HG03575 (cell line): Measurements from ENCODE around the gene CSRP2.

ENCODE experiments used
- ATAC-seq: cut with Tn5 transposase; IDR thresholded peaks from one replicate; pipeline ENCODE4 v1.9.1; 2021; ENCODE audit not compliant: unreplicated experiment, insufficient number of reproducible peaks, low FRiP score; ENCODE audit errors: extremely low read depth

CSRP2 gene

DNA sequence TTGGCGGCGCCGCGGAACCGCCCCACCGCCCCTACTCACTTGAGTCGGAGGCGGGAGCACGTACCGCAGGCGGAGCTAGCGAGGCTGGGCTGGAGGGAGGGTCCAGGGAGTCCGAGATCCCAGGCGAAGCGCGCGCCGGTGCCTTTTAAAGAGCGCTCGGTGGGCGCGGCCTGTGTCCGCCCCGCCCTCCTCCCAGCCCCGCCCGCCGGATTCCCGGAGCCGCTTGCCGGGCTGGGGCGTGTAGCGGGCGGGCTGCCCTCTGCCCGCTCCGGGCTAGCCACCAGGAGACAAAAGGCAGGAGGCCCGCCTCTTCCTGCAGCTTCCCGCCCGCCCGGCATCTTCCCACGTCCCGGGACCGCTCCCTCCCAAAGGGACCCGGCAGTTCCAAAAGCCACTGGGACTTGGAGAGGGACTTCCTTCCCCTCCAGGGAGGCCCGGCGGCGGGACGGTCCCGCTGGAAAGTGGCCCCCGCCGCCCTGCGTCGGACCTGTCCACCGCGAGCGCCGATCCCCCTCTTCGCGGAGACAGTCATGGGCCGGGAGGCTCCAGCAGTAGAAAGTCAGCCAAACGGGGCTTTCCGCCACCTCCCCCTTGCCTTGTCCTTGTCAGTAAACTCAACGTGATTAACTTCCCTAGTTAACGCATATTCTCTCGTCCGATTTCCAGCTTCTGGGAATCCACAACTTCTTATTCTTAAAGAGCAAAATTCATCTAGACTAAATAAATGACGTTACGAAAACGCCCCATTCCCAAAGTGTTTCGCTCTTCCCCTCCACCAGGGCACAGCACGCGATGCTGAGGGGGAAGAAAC is at the start of gene CSRP2:
CSRP2 (minus strand) TSS at position 121 of the 811 bp plus-strand sequence. CDS start 12,759 bp downstream, outside the sequence.
- ATAC-seq: peak; percentile 68

DNA sequence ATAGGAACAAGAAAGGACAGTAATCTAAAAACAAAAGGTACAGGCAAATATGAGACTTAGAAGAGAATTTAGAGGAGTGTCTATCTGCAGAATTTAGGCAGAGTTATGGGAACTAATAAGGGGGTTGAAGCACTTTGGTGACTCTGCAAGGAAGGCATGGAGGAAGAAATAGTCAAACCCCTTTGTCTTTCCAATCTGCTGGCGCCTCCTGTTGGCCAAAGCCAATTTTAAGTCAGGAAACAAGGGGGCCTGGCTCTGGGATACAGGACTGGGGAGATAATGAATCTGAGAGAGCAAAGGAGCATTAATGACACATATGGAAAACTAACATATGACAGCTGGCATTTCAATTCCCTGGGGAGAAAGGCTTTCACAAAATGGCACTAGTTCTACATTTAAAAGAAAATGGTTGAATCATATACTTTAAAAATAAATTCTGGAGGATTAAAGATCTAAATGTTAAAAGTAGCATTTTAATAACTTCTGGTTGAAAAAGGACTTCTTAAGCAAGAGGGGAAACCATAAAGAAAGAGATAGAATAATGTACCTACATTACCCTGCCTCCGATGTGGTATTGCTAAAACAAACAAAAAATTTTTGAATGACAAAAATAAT is 48.5 kb upstream of the CSRP2 start:
- no peak for ATAC-seq

DNA sequence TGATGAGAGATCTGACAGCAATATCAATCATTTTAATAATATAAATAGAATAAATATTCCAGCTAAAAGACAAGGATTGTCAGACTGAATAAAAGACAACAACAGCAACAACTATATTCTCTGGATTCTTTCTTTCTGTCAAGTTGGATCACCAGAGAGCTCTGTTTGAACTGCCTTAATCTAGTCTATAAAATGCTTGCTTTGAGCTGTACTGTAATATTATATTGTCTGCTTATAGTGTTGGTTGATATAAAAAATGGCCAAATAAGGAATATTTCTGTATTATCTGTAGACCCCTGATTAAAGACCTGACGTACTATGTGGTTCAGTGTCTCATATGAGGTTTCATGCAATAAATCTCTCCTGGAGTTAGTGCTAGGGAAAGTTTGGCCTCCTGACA is 46.3 kb upstream of the CSRP2 start:
- no peak for ATAC-seq

DNA sequence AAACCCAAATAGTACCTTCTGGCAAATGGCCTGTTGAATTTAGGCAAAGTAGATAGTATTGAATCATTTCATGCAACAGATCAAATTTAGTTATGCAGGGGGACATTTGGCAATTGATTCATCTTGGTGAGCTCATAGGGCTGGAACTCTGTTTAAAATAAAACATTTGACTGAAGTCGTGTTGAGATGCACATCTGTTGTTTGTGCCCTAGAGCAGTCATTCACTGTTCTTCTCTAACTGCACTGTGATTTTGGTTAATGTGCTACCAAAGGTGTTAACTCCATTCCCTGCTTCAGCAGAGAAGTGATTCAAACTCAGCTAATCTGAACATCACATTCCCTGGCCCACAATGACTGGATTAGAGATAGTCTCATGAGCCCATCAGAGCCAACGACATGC is 44.0 kb upstream of the CSRP2 start:
- no peak for ATAC-seq

DNA sequence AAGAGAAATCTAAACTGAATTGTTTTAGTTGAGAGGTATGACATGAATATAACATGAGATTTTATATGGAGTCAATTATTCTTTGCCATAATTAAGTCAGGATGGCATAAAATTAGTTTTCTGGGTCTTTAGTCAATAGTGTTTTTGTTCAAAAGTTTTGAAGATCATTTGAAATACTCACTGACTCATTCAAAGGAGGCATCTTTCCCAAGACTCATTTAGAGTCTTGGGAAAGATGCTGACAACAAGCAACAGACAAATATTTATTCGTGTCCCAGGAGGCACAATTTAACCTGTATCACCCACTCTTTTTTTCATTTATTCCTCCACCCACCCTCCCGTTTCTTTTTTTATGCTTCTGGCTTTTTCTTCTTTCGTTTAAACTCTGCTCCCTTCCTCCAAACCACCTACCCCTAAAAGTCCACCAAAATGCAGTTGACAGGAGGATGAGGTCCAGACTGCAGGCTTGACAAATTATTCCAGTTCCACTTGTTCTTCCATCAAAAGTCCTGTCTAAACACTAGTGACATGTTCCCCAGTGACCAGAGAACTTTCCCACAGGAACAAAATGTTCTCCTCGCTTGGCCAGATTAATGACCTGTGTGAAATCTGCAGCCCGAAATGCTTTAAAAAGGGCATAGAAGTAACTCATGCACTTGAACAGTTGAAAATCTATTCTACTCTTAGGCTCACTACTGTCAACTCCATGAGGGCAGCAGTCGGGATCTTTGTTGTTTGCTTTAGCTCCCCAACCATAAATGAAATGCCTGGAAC is 43.3 kb upstream of the CSRP2 start:
- no peak for ATAC-seq

DNA sequence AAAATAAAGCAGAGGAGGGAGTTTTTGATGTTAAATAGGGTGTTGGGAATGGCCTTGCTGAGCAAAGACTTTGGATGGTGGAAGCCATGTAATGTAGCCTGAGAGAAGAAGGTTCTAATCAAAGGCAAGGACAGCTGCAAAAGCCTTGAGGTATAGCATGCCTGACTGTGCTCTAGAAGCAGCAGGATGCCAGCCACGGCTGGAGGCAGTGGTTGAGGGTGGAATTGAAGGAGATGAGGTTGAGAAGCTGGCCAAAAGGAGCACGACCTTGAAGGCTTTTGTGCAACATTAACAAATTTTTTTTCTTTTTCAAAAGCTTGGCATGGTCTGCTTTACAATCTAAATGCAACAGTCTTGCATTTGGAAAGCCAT is 42.3 kb upstream of the CSRP2 start:
- no peak for ATAC-seq

DNA sequence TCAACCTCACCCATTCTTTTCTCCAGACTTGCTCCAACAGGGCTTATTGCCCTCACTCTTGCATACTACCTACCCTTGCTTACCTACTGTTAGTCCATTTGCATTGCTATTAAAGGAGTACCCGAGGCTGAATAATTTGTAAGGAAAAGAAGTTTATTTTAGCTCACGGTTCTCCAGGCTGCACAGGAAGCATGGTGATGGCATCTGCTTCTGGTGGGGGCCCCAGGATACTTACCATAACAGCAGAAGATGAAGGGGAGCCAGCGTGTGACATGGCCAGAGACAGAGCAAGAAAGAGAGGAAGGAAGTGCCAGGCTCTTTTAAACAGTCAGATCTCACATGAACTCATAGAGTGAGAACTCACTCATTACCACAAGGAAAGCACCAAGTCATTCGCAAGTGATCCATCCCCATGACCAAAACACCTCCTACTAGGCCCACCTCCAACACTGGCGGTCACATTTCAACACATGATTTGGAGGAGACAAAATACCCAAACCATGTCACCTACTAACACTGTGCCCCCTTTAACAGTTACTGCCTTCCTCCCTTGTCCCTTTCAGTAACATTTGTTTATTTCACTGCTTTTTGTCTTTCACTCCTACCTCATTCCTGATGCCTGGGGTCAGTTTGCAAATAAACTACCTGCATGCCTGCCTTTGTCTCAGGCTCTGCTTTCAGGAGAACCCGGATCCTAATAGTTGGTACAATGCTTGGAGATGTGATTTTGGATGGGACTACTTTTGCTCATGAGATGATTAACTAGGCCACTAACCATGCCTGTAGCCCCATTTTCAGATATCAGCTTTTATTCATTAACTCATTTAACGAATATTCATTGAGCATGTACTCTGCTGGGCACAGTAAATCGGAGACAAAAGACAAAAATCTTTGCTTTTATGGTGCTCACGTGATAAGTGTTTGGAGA is 41.6 kb upstream of the CSRP2 start:
- ATAC-seq: no peak

DNA sequence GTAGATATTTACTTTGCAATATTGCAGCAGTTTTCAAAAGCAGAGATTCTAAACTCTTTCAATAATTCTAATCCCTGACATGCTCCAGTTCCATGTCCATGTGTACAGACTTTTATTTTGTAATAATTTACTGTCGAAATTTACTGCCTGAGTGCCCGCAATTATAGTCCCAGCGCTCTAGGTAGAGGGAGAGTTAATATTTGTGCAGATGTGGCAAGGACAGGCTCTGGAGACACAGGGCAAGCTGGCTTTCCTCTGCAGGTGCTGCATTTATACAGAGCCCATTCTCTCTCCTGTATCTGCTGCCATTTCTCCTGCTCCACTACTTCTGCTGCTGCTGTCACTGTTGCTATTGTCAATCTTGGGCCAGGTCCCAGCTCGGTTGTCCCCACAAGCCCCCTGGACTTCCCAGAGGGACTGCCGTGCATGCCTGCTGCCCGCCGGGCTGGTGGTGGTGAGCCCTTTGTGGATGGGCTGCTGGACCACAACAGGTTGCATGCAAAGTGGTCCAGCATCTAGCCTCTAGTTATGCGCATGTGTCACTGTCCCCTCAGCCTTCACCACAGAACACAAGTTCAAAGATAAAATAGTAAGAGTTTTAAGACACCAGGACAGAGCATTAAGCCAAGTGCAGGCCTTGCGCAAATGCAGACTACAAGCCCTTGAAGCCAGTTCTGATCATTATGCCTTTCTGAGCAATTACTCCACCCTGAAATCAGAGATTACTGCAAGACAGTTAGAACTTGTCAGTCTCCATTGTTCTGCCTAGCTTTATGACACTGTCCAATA is 40.8 kb upstream of the CSRP2 start:
- no peak for ATAC-seq

DNA sequence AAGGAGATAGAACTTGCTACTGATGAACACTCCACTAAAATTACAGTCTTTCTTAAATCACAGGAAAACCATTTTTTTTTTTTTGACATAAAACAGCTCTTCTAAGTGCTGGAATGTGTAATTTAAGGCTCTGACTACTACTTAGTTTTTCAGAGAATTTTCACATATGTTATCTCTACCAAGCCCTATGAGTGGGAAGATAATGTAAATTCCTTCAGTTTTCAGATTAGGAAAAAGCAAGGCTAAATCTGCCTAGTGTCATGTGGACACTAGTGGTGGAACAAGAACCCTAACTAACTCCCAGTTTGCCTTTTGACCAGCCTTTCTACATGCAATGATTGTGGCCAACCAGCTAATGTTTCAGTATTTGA is 37.3 kb upstream of the CSRP2 start:
- no peak for ATAC-seq

DNA sequence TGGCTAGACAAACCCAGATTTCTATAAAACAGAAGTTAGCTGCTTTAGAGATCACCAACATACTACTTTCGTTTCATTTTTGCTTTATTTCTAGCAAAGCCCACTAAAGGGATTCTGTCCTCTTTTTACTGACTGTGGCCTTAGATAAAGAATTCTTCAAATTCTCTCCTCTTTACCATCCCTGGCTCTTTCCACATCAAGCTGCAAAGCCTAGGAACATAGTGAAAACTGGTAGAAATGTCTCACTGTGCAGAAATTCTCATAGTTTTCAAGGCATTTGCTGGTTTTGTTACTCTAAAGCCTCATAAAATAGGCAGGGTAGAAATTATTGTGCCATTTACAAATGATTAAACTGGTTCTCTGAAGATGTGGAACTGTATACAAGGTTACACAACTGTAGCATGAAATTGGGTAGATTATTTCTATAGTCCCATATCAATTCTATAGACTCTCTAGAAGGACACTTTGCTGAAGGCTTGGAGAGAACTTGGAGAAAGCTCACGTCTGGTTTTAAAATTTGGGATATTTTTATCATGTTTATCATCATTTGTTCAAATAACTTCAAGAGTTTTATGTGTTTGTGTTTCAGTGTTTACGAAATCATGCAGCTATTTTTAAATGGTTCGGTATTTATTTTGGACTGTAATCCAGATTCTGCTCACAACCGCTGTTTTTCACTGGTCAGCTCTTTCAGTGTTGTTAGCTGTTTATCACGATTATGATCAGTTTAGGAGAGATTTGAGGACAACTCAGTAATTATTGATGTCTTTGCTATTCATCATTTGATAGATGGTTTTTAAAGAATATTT is 36.7 kb upstream of the CSRP2 start:
- no peak for ATAC-seq

DNA sequence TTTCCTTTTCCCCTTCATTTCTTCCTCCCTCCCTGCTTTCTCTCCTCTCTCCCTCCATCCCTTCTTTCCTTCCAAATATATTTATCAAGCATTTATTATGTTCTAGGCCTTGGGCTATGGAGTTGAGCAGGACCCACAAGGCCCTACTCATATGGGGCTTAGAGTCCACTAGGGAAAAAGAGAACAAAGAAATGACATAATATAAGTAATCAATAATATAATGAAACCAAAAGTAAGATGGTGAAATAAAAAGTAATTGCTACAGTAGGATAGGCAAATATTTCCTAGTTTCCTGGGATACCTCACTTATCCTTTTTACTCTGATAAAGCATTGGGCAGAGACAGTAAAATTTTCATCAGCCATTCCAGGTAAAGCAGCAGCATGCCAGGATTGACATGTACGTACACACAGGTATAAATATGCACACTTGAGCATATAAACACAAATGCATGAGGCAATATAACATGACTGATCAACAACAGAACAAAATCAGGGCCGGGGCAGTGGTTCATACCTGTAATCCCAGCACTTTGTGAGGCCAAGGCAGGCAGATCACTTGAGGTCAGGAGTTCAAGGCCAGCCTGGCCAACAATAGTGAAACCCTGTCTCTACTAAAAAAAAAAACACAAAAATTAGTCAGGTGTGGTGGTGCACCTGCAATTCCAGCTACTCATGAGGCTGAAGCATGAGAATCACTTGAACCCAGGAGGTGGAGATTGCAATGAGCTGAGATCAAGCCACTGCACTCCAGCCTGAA is 35.5 kb upstream of the CSRP2 start:
- no peak for ATAC-seq

DNA sequence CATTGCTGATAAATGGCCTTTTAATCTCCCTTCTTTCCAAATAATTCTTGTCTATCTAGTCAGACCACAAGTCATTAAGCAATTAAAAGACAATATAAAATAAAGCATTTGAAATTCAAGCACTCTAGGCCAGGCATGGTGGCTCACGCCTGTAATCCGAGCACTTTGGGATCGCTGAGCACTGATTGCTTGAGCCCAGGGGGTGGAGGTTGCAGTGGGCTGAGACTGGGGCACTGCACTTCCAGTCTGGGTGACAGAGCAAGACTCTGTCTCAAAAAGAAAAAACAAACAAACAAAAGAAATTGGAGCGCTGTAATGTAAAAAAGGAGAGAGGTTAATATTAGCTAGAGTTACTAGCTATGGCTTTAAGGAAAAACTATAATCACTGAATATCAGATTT is 30.5 kb upstream of the CSRP2 start:
- ATAC-seq: no peak

DNA sequence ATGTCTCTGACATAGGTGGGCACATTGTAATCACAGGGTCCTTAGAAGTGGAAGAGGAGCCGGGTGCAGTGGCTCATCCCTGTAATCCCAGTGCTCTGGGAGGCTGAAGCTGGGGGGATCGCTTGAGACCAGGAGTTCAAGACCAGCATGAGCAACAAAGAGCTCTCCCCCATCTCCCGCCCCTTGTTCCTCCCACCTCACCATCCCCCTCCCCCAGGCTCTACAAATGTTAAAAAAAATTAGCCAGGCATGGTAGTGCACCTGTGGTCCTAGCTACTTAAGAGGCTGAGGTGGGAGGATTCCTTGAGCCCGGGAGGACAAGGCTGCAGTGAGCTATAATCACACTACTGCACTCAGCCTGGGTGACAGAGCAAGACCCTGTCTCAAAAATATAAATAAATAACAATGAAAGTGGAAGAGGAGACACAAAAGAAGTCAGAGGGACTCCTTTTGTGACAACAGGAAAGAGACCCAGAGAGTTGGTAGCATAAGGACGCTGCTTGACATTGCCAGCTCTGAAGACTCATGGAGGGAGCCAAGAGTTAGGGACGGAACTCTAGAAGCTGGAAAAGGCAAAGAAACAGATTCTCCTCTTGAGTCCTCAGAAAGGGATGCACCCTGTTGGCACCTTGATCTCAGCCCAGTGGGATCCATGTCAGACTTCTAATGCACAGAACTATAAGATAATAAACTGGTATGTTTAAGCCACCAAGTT is 29.6 kb upstream of the CSRP2 start:
- ATAC-seq: no peak

DNA sequence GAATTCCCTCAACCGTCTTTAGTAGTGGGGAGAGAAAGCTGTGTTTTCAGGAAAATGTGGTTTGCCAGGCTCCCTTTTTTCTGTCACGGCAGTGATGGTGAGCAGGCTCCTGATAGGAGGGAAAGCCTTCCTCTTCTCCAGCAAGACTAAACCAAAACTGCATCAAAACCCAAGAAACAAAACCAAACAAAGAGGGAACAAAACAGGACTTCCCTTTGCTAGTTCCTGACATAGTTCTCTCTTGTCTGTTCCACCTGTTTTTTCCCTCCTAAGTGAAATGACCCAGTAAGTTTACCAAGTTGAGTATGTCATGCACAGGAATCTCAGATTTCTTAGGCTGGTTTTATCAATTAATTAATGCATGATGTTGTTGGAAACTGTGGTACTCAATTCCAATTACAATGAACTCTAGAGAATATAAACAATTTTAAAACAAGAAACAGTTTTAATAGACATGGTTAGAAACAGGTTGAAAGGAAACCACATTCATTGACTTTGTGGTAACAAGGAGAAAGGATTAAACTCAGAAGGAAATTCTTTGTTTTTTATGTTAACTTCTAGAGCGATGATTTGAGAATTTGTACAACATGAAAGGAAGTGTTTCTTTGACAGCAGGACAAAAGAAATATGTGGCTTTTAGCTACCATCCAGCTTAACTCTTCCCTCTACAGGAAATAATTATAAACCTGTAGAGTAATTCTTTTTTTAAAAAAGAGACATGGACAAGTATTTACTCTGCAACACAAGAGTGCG is 23.0 kb upstream of the CSRP2 start:
- ATAC-seq: no peak

DNA sequence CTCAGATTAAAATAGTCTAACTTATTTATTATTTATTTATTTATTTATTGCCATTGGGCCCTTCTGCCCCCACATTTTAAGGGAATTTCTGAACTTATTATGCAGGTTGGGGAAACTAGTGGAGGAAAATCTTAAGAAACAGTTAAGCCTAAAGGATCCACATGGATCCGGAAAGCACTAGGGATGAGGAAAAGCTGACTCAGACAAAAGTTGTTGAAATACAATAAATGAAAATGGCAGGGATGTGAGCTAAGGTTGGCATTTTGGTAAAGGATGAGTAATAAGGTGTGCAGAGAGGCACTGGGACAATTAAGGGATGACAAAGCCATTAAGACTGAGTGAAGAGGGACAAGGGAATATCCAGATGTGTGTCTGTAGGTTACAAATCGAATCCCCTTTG is 20.7 kb upstream of the CSRP2 start:
- no peak for ATAC-seq

DNA sequence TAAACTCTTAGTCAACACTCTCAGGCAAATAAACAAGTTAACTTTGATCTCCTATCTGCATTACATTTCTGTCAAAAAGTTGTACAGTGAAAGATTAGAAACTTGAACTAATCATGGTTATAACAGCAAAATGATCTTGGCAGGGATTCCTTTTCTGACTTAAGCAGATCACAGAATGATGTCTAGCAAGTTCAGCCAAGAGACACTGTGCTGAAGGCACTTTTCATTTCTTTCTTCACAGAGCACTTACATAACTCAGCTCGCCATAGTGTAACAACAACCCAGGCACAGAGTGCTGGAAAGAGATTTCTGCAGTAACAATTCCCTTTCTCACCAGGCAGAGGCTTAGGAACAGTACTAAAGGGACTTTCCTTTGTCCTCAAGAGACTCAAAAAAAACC is 19.6 kb upstream of the CSRP2 start:
- no peak for ATAC-seq
